Measurements from ENCODE around the gene TRHDE.
"Not testable (repeated sequence)": the region's sequence is repeated elsewhere in the genome, so short reads cannot be mapped to it uniquely, and the experiment has no call there.

The TRHDE gene

GRCh38 chr12:72673853-72674252 lies 401.7 kb downstream of the TRHDE start:
- DNase-seq: no peak

GRCh38 chr12:72676556-72676955 lies 404.4 kb downstream of the TRHDE start:
- DNase-seq: no peak

- DNase-seq: no peak
Observed at GRCh38 chr12:72677139-72677538, 405.0 kb downstream of the TRHDE start.

GRCh38 chr12:72677846-72678245 lies 405.7 kb downstream of the TRHDE start:
- no peak for DNase-seq

GRCh38 chr12:72679147-72679757 lies 407.1 kb downstream of the TRHDE start:
- DNase-seq: no peak

- no peak for DNase-seq
Observed at GRCh38 chr12:72681028-72681427, 408.9 kb downstream of the TRHDE start.

- DNase-seq: no peak
Observed at GRCh38 chr12:72684491-72684890, 412.3 kb downstream of the TRHDE start.

- DNase-seq: no peak
Observed at GRCh38 chr12:72692338-72692737, 420.2 kb downstream of the TRHDE start.

- DNase-seq: no peak
Observed at GRCh38 chr12:72694193-72694592, 422.0 kb downstream of the TRHDE start.

GRCh38 chr12:72699362-72699761 lies 427.2 kb downstream of the TRHDE start:
- DNase-seq: no peak

GRCh38 chr12:72712025-72712424 lies 439.9 kb downstream of the TRHDE start:
- DNase-seq: not testable (repeated sequence)

GRCh38 chr12:72716221-72716620 lies 444.1 kb downstream of the TRHDE start:
- DNase-seq: no peak

GRCh38 chr12:72717036-72717435 lies 444.9 kb downstream of the TRHDE start:
- no peak for DNase-seq

Measured in KG1 (cell line).